Amniotic epithelial cell (primary cell): ENCODE data around the gene INPP5D.
"Not testable (repeated sequence)": the region's sequence is repeated elsewhere in the genome, so short reads cannot be mapped to it uniquely, and the experiment has no call there.

Source experiments
- DNase-seq: peaks from one replicate; pipeline ENCODE4 v3.0.0-alpha.2; 2010; ENCODE audit warnings: low read depth

The INPP5D gene

GRCh38 chr2:233094614-233095013, 34.5 kb downstream of the INPP5D start:
- no peak for DNase-seq

- DNase-seq, result no peak
These were observed 35.9 kb downstream of the INPP5D start for GRCh38 chr2:233096006-233096405.

- peak; percentile 16 for DNase-seq
These were observed 38.5 kb downstream of the INPP5D start for GRCh38 chr2:233098618-233099017.

- DNase-seq, result not testable (repeated sequence)
These were observed 39.7 kb downstream of the INPP5D start for GRCh38 chr2:233099820-233100191.

GRCh38 chr2:233100192-233100998, 40.3 kb downstream of the INPP5D start:
- DNase-seq, result no peak

- DNase-seq, result no peak
These were observed 41.0 kb downstream of the INPP5D start for GRCh38 chr2:233101141-233101540.

GRCh38 chr2:233101816-233102215, 41.7 kb downstream of the INPP5D start:
- DNase-seq, result no peak

GRCh38 chr2:233105156-233105895, 45.2 kb downstream of the INPP5D start:
- no peak for DNase-seq

- DNase-seq, result no peak
These were observed 45.8 kb downstream of the INPP5D start for GRCh38 chr2:233105930-233106329.

GRCh38 chr2:233107011-233107410, 46.9 kb downstream of the INPP5D start:
- no peak for DNase-seq

GRCh38 chr2:233107831-233108300, 47.7 kb downstream of the INPP5D start:
- no peak for DNase-seq

GRCh38 chr2:233108611-233109490, 48.7 kb downstream of the INPP5D start:
- no peak for DNase-seq

- no peak for DNase-seq
These were observed 51.3 kb downstream of the INPP5D start for GRCh38 chr2:233111427-233111826.

GRCh38 chr2:233112329-233112728, 52.2 kb downstream of the INPP5D start:
- DNase-seq, result no peak

GRCh38 chr2:233112776-233113452, 52.8 kb downstream of the INPP5D start:
- DNase-seq, result no peak

GRCh38 chr2:233114421-233114861, 54.3 kb downstream of the INPP5D start:
- no peak for DNase-seq

GRCh38 chr2:233115121-233115520, 55.0 kb downstream of the INPP5D start:
- no peak for DNase-seq

- DNase-seq, result no peak
These were observed 55.6 kb downstream of the INPP5D start for GRCh38 chr2:233115741-233116140.

GRCh38 chr2:233116946-233117345, 56.8 kb downstream of the INPP5D start:
- no peak for DNase-seq

GRCh38 chr2:233117351-233117750, 57.2 kb downstream of the INPP5D start:
- DNase-seq, result no peak

- DNase-seq, result no peak
These were observed 57.9 kb downstream of the INPP5D start for GRCh38 chr2:233117811-233118647.
